ENCODE results near the gene ABR. TPM values are rescaled to one million over a fixed set of nuclear protein-coding genes. Genes with fewer than 3 reads are reported as not detected.

ABR gene
- total and polyA plus RNA-seq, 2 of the 13 experiments (the other 11 are each of a cell fraction or from before 2014, with no cell fraction given): 12.4 to 40.4 TPM

GRCh38 chr17:996554-997344 is 183.0 kb downstream of the ABR start, which contains the start of gene TIMM22 (continued):
- TF ChIP-seq ZNF577 (CRISPR knock-in tag; IDR thresholded peaks at IDR 0.05; ENCODE audit: borderline replicate concordance, low read depth) (no peak), FOSL2 (CRISPR knock-in tag; IDR thresholded peaks at IDR 0.05) (peak; percentile 57), GABPB1 (CRISPR knock-in tag; IDR thresholded peaks at IDR 0.05) (peak; percentile 91), ZNF430 (CRISPR knock-in tag; IDR thresholded peaks at IDR 0.05) (peak; percentile 81; the same call in 1 of the 2 replicates), ZNF605 (CRISPR knock-in tag; IDR thresholded peaks at IDR 0.05) (peak; percentile 92), DMTF1 (CRISPR knock-in tag; IDR thresholded peaks at IDR 0.05) (no peak), ZFP36L2 (CRISPR knock-in tag; IDR thresholded peaks at IDR 0.05) (peak; percentile 40; the same call in 1 of the 2 replicates), STAT5B (CRISPR knock-in tag; IDR thresholded peaks at IDR 0.05) (0 out of 2 replicates have a peak, but pooled peaks have one; percentile 67), ZNF609 (CRISPR knock-in tag; IDR thresholded peaks at IDR 0.05; ENCODE audit: borderline replicate concordance) (peak; percentile 26; the same call in 1 of the 2 replicates)
- TF ChIP-seq, protein P1, sequence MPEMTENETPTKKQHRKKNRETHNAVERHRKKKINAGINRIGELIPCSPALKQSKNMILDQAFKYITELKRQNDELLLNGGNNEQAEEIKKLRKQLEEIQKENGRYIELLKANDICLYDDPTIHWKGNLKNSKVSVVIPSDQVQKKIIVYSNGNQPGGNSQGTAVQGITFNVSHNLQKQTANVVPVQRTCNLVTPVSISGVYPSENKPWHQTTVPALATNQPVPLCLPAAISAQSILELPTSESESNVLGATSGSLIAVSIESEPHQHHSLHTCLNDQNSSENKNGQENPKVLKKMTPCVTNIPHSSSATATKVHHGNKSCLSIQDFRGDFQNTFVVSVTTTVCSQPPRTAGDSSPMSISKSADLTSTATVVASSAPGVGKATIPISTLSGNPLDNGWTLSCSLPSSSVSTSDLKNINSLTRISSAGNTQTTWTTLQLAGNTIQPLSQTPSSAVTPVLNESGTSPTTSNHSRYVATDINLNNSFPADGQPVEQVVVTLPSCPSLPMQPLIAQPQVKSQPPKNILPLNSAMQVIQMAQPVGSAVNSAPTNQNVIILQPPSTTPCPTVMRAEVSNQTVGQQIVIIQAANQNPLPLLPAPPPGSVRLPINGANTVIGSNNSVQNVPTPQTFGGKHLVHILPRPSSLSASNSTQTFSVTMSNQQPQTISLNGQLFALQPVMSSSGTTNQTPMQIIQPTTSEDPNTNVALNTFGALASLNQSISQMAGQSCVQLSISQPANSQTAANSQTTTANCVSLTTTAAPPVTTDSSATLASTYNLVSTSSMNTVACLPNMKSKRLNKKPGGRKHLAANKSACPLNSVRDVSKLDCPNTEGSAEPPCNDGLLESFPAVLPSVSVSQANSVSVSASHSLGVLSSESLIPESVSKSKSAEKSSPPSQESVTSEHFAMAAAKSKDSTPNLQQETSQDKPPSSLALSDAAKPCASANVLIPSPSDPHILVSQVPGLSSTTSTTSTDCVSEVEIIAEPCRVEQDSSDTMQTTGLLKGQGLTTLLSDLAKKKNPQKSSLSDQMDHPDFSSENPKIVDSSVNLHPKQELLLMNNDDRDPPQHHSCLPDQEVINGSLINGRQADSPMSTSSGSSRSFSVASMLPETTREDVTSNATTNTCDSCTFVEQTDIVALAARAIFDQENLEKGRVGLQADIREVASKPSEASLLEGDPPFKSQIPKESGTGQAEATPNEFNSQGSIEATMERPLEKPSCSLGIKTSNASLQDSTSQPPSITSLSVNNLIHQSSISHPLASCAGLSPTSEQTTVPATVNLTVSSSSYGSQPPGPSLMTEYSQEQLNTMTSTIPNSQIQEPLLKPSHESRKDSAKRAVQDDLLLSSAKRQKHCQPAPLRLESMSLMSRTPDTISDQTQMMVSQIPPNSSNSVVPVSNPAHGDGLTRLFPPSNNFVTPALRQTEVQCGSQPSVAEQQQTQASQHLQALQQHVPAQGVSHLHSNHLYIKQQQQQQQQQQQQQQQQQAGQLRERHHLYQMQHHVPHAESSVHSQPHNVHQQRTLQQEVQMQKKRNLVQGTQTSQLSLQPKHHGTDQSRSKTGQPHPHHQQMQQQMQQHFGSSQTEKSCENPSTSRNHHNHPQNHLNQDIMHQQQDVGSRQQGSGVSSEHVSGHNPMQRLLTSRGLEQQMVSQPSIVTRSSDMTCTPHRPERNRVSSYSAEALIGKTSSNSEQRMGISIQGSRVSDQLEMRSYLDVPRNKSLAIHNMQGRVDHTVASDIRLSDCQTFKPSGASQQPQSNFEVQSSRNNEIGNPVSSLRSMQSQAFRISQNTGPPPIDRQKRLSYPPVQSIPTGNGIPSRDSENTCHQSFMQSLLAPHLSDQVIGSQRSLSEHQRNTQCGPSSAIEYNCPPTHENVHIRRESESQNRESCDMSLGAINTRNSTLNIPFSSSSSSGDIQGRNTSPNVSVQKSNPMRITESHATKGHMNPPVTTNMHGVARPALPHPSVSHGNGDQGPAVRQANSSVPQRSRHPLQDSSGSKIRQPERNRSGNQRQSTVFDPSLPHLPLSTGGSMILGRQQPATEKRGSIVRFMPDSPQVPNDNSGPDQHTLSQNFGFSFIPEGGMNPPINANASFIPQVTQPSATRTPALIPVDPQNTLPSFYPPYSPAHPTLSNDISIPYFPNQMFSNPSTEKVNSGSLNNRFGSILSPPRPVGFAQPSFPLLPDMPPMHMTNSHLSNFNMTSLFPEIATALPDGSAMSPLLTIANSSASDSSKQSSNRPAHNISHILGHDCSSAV (CRISPR knock-in tag; IDR thresholded peaks at IDR 0.05; ENCODE audit: borderline replicate concordance): 0 out of 2 replicates have a peak, but pooled peaks have one; percentile 18
- TF ChIP-seq, protein P2, sequence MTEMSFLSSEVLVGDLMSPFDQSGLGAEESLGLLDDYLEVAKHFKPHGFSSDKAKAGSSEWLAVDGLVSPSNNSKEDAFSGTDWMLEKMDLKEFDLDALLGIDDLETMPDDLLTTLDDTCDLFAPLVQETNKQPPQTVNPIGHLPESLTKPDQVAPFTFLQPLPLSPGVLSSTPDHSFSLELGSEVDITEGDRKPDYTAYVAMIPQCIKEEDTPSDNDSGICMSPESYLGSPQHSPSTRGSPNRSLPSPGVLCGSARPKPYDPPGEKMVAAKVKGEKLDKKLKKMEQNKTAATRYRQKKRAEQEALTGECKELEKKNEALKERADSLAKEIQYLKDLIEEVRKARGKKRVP (CRISPR knock-in tag; IDR thresholded peaks at IDR 0.05): peak in 1 of 2 experiments; percentile 21; a peak in 1 of 4 replicates
